ENCODE results near the gene CDH15. TPM values are rescaled to one million over a fixed set of nuclear protein-coding genes. Genes with fewer than 3 reads are reported as not detected.

CDH15 gene
- total and polyA plus RNA-seq, 2 experiments from 2014 or later: 0.06 TPM; not detected in 1

DNA sequence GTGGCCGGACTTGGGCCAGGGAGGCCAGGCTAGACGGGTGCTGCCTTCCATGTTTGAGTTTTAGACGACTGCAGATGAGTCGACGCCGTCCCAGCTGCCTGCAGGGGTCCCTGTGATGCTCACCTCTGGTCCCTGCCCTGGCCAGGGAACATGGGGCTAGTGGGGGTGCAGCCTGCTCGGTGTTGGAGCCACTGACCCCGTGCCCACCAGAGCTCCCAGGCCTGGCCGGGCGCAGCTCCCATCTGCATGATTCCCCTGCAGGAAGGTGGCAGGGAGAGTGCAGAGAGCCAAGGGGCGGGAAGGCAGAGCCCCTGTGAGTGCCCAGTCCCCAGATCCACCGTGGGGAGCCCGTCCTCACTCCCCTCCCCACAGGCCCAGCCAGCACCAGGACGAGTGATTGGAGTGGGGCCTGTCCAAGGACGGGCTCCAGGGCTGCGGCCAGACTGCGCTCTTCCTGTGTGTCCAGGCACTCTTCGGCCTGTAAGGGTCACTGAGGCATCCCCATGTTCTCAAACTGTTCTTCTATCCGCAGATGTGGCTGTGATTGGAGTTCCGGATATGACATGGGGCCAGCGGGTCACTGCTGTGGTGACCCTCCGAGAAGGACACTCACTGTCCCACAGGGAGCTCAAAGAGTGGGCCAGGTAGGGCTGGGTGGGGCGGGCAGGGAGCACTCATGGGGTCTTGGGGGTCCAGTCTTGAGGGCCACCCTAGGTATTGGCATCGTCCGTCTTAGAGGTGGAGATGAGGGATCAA lies 26.0 kb upstream of the CDH15 start:
- no peak overlapping the region for H2AFZ ChIP-seq
- no peak for DNase-seq
- in situ Hi-C loops (cut with MboI): no loop called here

DNA sequence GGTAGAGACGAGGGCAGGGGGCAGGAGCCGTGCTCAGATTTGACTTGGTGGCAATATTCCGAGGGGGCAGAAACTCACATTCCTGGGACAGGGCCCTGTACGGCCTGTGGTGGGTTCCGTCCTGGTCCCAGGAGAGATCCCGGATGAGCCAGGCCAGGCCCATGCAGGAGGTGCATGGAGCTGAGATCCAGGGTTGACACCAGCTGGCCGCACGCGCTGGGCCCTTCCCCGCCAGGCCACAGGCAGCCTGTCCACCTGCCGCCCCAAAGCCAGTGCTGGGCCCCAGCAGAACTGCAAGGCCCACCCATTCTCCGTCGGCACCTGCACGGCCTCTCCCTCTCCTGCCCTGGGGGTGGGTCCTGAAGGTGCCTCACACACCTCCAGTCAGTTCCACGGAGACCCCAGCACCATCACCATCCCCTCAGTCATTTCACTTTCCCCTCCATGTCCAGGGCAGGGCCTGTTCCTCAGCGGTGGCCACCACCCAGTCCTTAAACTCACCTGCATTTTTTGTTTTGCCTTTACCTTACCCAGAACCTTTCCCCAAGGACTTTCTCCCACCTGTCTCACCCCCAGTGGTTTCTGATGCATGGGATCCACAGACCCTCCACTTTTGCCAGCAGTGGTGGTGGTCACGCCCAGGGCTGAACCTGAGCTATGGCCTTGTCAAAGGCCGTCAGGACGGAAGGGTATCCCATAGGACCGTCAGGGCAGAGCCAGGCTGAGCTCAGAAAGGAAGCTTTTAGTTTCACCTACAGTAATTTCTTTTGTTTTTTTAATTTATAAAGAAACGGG lies 25.1 kb upstream of the CDH15 start:
- 98 to 99% methylated on average over 19 to 21 of the region's 21 CpGs for WGBS, 2 experiments (ENCODE audit: low coverage in 1 of 2, low lambda C conversion rate in 2 of 2, missing lambda C conversion rate in 2 of 2)
- Histone ChIP-seq H4K20me1 (ENCODE audit: insufficient read depth) (no peaks in the 10 kb centered on the region), H3K9me3 (ENCODE audit: low read depth) (no peaks in the 10 kb centered on the region), H3K9ac (no peak overlapping the region), H3K27me3 (replicated peaks; ENCODE audit: insufficient read depth) (no peaks in the 10 kb centered on the region), H2AFZ (no peak overlapping the region), H3K4me1 (ENCODE audit: insufficient read depth) (no peaks in the 10 kb centered on the region), H3F3A (ENCODE audit: insufficient read depth) (no peaks in the 10 kb centered on the region), H3K4me3 (no peak overlapping the region), H3K36me3 (ENCODE audit: low read depth) (no peaks in the 10 kb centered on the region), H3K4me2 (ENCODE audit: unreplicated experiment) (no peak overlapping the region), H3K9me2 (ENCODE audit: insufficient read depth) (no peaks in the 10 kb centered on the region), H3K79me2 (ENCODE audit: insufficient read depth) (no peaks in the 10 kb centered on the region), H3K27ac (no peak overlapping the region)
- TF ChIP-seq EZH2 (IDR thresholded peaks at IDR 0.05; ENCODE audit: insufficient read depth, poor library complexity, severe bottlenecking) (no peak), EZH2phosphoT487 (IDR thresholded peaks at IDR 0.05; ENCODE audit: insufficient read depth, low read depth) (no peak)
- in situ Hi-C loops (cut with MboI): no loop called here
- DNase-seq: no peak

More for the DNA sequence above, 26.0 kb upstream of the CDH15 start:
- Histone ChIP-seq H4K20me1 (ENCODE audit: insufficient read depth) (no peaks in the 10 kb centered on the region), H3K27ac (no peak overlapping the region), H3K79me2 (ENCODE audit: insufficient read depth) (no peaks in the 10 kb centered on the region), H3K27me3 (replicated peaks; ENCODE audit: insufficient read depth) (no peaks in the 10 kb centered on the region), H3K9ac (no peak overlapping the region), H3K4me2 (ENCODE audit: unreplicated experiment) (no peak overlapping the region), H3K36me3 (ENCODE audit: low read depth) (no peaks in the 10 kb centered on the region), H3K9me3 (ENCODE audit: low read depth) (no peaks in the 10 kb centered on the region), H3F3A (ENCODE audit: insufficient read depth) (no peaks in the 10 kb centered on the region), H3K4me1 (ENCODE audit: insufficient read depth) (no peaks in the 10 kb centered on the region), H3K4me3 (no peak overlapping the region), H3K9me2 (ENCODE audit: insufficient read depth) (no peaks in the 10 kb centered on the region)
- no peak for TF ChIP-seq EZH2 (IDR thresholded peaks at IDR 0.05; ENCODE audit: insufficient read depth, poor library complexity, severe bottlenecking)
- TF ChIP-seq EZH2phosphoT487 (IDR thresholded peaks at IDR 0.05; ENCODE audit: insufficient read depth, low read depth): no peak
- WGBS, 2 experiments (ENCODE audit: low coverage in 1 of 2, low lambda C conversion rate in 2 of 2, missing lambda C conversion rate in 2 of 2): 95% methylated on average over 22 to 25 of the region's 25 CpGs

DNA sequence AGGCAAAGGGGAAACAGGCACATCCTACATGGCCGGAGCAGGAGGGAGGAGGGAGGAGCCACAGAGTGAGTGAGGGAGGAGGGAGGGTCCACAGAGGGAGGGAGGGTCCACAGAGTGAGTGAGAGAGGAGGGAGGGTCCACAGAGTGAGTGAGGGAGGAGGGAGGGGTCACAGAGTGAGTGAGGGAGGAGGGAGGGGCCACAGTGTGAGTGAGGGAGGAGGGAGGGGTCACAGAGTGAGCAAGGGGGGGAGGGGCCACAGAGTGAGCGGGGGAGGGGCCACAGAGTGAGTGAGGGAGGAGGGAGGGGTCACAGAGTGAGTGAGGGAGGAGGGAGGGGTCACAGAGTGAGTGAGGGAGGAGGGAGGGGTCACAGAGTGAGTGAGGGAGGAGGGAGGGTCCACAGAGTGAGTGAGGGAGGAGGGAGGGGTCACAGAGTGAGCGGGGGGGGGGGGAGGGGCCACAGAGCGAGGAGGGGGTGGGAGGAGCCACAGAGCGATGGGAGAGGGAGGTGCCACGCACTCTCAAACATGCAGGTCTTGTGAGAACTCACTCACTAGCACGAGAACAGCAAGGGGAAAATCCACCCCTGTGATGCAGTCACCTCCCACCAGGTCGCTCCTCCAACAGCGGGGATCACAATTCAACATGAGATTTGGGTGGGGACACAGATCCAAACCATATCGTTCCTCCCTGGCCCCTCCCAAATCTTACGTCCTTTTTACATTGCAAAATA lies 24.3 kb upstream of the CDH15 start:
- in situ Hi-C loops (cut with MboI): no loop called here
- no peaks in the 10 kb centered on the region for H3K36me3 ChIP-seq (ENCODE audit: low read depth)
- no peaks in the 10 kb centered on the region for H3K9me2 ChIP-seq (ENCODE audit: insufficient read depth)

DNA sequence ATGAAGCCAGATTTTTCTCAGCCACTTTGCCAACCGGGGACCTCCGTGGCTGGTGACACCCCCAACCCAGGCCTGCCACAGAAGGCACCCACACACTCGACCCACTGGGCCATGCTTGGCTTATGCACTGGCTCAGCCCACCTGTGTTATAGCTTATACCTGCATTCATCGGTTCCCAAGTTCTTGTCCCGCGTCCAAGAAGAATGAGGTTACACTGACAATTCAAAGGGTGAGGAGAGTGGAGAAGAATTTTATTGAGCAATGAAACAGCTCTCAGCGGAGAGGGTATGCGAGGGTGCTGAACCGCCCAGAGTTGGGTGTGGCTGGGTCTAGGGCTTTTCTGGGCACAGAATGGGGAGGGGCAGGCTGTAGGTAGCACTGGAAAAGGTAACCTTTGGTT lies 22.2 kb upstream of the CDH15 start:
- H3K4me1 ChIP-seq (ENCODE audit: insufficient read depth): no peaks in the 10 kb centered on the region
- no peak overlapping the region for H3K4me3 ChIP-seq
- 95 to 97% methylated on average over 9 of the region's 9 CpGs for WGBS, 2 experiments (ENCODE audit: low coverage in 1 of 2, low lambda C conversion rate in 2 of 2, missing lambda C conversion rate in 2 of 2)
- H3F3A ChIP-seq (ENCODE audit: insufficient read depth): no peaks in the 10 kb centered on the region
- no peak for DNase-seq
- no peaks in the 10 kb centered on the region for H3K9me2 ChIP-seq (ENCODE audit: insufficient read depth)
- H4K20me1 ChIP-seq (ENCODE audit: insufficient read depth): no peaks in the 10 kb centered on the region
- no peak overlapping the region for H2AFZ ChIP-seq
- H3K27me3 ChIP-seq (replicated peaks; ENCODE audit: insufficient read depth): no peaks in the 10 kb centered on the region
- H3K9ac ChIP-seq: no peak overlapping the region
- TF ChIP-seq EZH2 (IDR thresholded peaks at IDR 0.05; ENCODE audit: insufficient read depth, poor library complexity, severe bottlenecking) (no peak), EZH2phosphoT487 (IDR thresholded peaks at IDR 0.05; ENCODE audit: insufficient read depth, low read depth) (no peak)
- in situ Hi-C loops (cut with MboI): no loop called here
- H3K4me2 ChIP-seq (ENCODE audit: unreplicated experiment): no peak overlapping the region
- no peaks in the 10 kb centered on the region for H3K79me2 ChIP-seq (ENCODE audit: insufficient read depth)
- H3K27ac ChIP-seq: no peak overlapping the region
- H3K36me3 ChIP-seq (ENCODE audit: low read depth): no peaks in the 10 kb centered on the region
- H3K9me3 ChIP-seq (ENCODE audit: low read depth): no peaks in the 10 kb centered on the region

More for the DNA sequence above, 24.3 kb upstream of the CDH15 start:
- Histone ChIP-seq H3K9ac (no peak overlapping the region), H3K27ac (no peak overlapping the region), H3F3A (ENCODE audit: insufficient read depth) (no peaks in the 10 kb centered on the region), H4K20me1 (ENCODE audit: insufficient read depth) (no peaks in the 10 kb centered on the region), H3K4me2 (ENCODE audit: unreplicated experiment) (no peak overlapping the region), H3K4me1 (ENCODE audit: insufficient read depth) (no peaks in the 10 kb centered on the region), H3K4me3 (no peak overlapping the region), H2AFZ (no peak overlapping the region), H3K27me3 (replicated peaks; ENCODE audit: insufficient read depth) (no peaks in the 10 kb centered on the region), H3K79me2 (ENCODE audit: insufficient read depth) (no peaks in the 10 kb centered on the region), H3K9me3 (ENCODE audit: low read depth) (no peaks in the 10 kb centered on the region)
- DNase-seq: no peak
- WGBS, 2 experiments (ENCODE audit: low coverage in 1 of 2, low lambda C conversion rate in 2 of 2, missing lambda C conversion rate in 2 of 2): 88 to 93% methylated on average over 5 to 10 of the region's 11 CpGs
- no peak for TF ChIP-seq EZH2 (IDR thresholded peaks at IDR 0.05; ENCODE audit: insufficient read depth, poor library complexity, severe bottlenecking)
- TF ChIP-seq EZH2phosphoT487 (IDR thresholded peaks at IDR 0.05; ENCODE audit: insufficient read depth, low read depth): no peak
